Activated naive CD8-positive, alpha-beta T cell treated with anti-CD3 and anti-CD28 coated beads, Interleukin-2, amount 50 U/mL, for 24 hours (primary cell): ENCODE measurements around the gene ZNF202.

Experiments
- ATAC-seq: fragments of 150-1000 bp; cut with Tn5 transposase; one replicate; pipeline ENCODE4 v1.10.0; 2021
- DNase-seq: peaks from one replicate; pipeline ENCODE4 v3.0.0; 2021
- H3K27ac Mint-ChIP-seq: one replicate; pipeline ENCODE4 v1.8.0; 2021; ENCODE audit warnings: mild to moderate bottlenecking, mixed read lengths
- H3K27me3 Mint-ChIP-seq: one replicate; pipeline ENCODE4 v1.8.0; 2021; ENCODE audit warnings: mixed read lengths
- H3K36me3 Mint-ChIP-seq: one replicate; pipeline ENCODE4 v1.8.0; 2021; ENCODE audit warnings: low read depth, mixed read lengths
- H3K4me1 Mint-ChIP-seq: one replicate; pipeline ENCODE4 v1.8.0; 2021; ENCODE audit warnings: mixed read lengths
- H3K4me3 Mint-ChIP-seq: one replicate; pipeline ENCODE4 v1.8.0; 2021; ENCODE audit warnings: mild to moderate bottlenecking, moderate library complexity, mixed read lengths
- H3K9me3 Mint-ChIP-seq: one replicate; pipeline ENCODE4 v1.8.0; 2021; ENCODE audit warnings: mixed read lengths

Gene ZNF202

DNA sequence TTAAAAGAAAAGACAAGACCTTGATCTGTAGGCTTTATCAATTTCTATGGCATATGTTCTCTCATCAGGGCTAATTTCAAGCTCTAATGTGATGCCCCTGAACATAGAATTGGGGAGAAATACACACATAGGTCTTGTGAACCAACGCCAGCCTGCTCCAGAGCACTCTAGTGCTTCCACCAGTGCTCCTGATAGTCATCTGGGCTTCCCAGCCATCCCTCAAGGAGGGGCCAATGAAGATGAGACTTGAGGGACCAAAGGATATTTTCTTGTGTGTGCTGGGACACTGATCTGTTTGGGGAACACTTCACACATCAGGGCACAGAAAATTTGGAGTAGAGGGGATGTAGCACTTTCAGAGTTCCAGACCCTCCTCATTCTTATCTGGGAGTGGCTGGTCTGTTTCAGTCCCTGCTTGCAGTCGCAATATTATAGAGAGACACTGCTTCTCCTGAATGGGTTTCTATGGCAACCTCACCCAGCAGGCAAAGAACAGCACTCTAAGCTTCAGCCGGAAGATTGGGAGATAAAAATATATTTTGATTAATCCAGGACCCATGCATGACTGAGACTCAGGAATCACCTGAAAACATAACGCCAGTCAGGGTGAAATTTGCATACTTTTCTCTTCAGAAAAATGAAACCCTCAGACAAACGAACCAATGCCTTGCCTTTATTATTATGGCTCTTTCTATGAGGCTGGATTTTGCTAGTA is 58.6 kb downstream of the ZNF202 start:
- Mint-ChIP-seq H3K4me1 (peaks cover 11% of the 10 kb centered on the region), H3K27me3 (peaks cover 2% of the 10 kb centered on the region), H3K4me3 (no peak overlapping the region), H3K27ac (no peak overlapping the region), H3K9me3 (no peaks in the 10 kb centered on the region), H3K36me3 (no peaks in the 10 kb centered on the region)
- DNase-seq (no peak), ATAC-seq (no peak)

DNA sequence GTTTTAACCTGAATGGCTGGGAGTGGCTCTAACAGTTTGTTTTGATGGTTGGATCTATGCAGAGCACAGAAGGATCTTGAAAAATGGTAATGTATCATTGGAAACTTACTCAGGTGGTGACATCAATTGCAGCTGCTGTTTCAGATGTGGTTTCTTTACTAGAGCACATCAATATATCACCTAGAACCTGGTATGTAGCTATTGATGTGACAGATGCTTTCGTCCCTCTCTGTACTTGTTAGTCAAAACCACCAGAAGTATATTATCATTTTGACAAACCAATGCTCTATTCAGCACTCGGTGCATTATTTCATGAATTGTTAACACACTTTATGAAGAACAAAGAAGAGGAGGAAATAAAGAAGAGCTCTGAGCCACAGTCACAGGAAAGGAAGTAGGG is 60.4 kb downstream of the ZNF202 start:
- DNase-seq (no peak), ATAC-seq (peak; percentile 85)
- Mint-ChIP-seq H3K27ac (no peak overlapping the region), H3K9me3 (no peaks in the 10 kb centered on the region), H3K27me3 (peaks cover 2% of the 10 kb centered on the region), H3K4me1 (peaks cover 11% of the 10 kb centered on the region), H3K4me3 (no peak overlapping the region), H3K36me3 (no peaks in the 10 kb centered on the region)

DNA sequence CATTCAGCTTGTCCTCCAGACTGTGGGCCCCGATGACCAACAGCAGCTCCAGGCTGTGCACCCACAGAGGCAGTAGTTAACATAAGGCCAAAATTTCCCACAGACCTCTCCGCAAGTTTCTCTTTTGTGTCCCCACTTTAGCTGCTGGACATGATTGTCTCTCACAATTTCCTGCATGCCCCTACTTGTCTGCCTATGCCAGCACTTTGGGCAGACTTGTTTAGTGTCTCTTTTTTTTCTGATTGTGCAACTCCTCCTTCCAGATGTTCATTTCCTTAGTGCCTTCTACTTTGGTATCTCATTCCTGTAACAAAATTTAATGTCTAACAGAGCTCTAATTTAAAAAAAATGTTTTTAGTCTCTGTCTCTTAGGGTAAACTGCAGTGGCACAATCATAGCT is 63.2 kb downstream of the ZNF202 start:
- DNase-seq (no peak), ATAC-seq (no peak)
- peaks cover 2% of the 10 kb centered on the region for H3K27me3 Mint-ChIP-seq
- no peaks in the 10 kb centered on the region for H3K36me3 Mint-ChIP-seq
- peaks cover 11% of the 10 kb centered on the region for H3K4me1 Mint-ChIP-seq
- no peak overlapping the region for H3K27ac Mint-ChIP-seq
- no peaks in the 10 kb centered on the region for H3K9me3 Mint-ChIP-seq
- H3K4me3 Mint-ChIP-seq = no peak overlapping the region

DNA sequence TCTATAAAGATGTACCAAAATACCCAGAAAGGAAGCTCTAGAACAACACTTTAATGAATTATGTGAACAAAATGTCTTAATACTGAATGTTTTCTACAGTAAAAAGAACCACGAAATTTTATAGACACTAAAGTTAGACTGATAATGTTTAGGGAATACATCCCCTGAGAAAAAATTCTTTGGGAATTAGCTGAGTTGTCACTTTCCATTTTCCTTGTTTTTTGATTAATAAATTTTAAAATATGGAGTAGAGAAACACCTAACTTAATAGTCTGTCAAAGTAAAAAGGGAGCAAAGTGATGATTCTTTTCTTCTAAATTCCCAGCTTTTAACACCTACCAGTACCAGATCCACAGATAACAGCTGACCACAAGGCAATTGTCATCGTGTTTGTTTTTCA is 64.0 kb downstream of the ZNF202 start:
- Mint-ChIP-seq H3K9me3 (no peaks in the 10 kb centered on the region), H3K27ac (no peak overlapping the region), H3K36me3 (no peaks in the 10 kb centered on the region), H3K4me1 (peaks cover 11% of the 10 kb centered on the region), H3K4me3 (no peak overlapping the region), H3K27me3 (peaks cover 2% of the 10 kb centered on the region)
- DNase-seq = no peak
- ATAC-seq = no peak

DNA sequence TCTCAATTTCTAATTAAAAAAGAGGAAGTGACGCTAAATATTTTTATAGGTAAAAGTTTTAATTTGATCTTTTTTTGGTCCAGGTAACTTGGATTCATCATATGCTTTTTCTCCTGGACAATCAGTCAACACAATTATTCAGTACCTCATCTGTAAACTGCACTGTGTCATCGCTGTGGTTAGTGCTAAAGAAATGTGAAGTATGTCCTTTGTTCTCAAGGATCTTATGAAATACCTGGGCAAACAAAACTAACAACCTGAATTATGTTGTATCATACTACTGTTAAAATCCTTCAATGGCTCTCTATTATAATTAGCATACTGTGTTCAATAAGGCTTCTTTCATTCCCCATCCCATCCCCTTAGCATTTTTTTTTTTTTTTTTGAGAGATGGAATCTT is 67.2 kb downstream of the ZNF202 start:
- Mint-ChIP-seq H3K4me1 (no peaks in the 10 kb centered on the region), H3K9me3 (no peaks in the 10 kb centered on the region), H3K4me3 (no peak overlapping the region), H3K27me3 (peaks cover 2% of the 10 kb centered on the region), H3K27ac (no peak overlapping the region), H3K36me3 (no peaks in the 10 kb centered on the region)
- ATAC-seq = no peak
- DNase-seq = no peak
